Keratinocyte (primary cell): Measurements from ENCODE around the gene EMX1.

Source experiments
- CTCF ChIP-seq, 3 experiments: IDR thresholded peaks in 1 of 3; conservative IDR thresholded peaks in 1 of 3; optimal IDR thresholded peaks in 1 of 3; 2 replicates in 2 of 3; 3 replicates in 1 of 3; pipeline versions ENCODE3 to v1.5.1; 2011; ENCODE audit warnings: low read length in 3 of 3, mild to moderate bottlenecking in 3 of 3, moderate library complexity in 2 of 3, control low read depth in 1 of 3, inconsistent platforms in 1 of 3; ENCODE audit not compliant: insufficient read depth in 2 of 3; ENCODE audit errors: extremely low read depth in 1 of 3
- EZH2 ChIP-seq: IDR thresholded peaks from one replicate; pipeline ENCODE4 v1.6.1; 2012; ENCODE audit warnings: inconsistent platforms, mild to moderate bottlenecking, low read length, moderate library complexity

GRCh38 chr2:72940361-72940760 is 23.0 kb downstream of the EMX1 start:
- TF ChIP-seq CTCF (optimal IDR thresholded peaks at IDR 0.05 in 1 of 3, IDR thresholded peaks at IDR 0.05 in 1 of 3, conservative IDR thresholded peaks at IDR 0.05 in 1 of 3; ENCODE audit: extremely low read depth in 1 of 3, insufficient read depth in 2 of 3, low read length in 3 of 3) (no peak), EZH2 (no peak)
